Skeletal muscle tissue (tissue), 4 donors: Measurements from ENCODE around the gene RPS14. TPM values are rescaled to one million over a fixed set of nuclear protein-coding genes. Genes with fewer than 3 reads are reported as not detected.
"Not testable (repeated sequence)": the region's sequence is repeated elsewhere in the genome, so short reads cannot be mapped to it uniquely, and the experiment has no call there.

Experiments used
- H3K27ac ChIP-seq: one replicate; pipeline ENCODE4 v1.7.0; 2013; ENCODE audit warnings: mild to moderate bottlenecking, low read depth, low read length, inconsistent platforms
- H3K27me3 ChIP-seq, 3 donors: one replicate each; pipeline ENCODE4 v1.7.0; 2013; ENCODE audit warnings: low read length in 3 of 3; ENCODE audit not compliant: control insufficient read depth in 3 of 3, insufficient read depth in 3 of 3
- H3K36me3 ChIP-seq, 3 donors: one replicate each; pipeline ENCODE4 v1.7.0; 2013; ENCODE audit warnings: low read length in 3 of 3; ENCODE audit not compliant: control insufficient read depth in 3 of 3, insufficient read depth in 3 of 3
- H3K4me1 ChIP-seq, 3 donors: one replicate each; pipeline ENCODE4 v1.7.0; 2013; ENCODE audit warnings: low read length in 3 of 3, mild to moderate bottlenecking in 3 of 3; ENCODE audit not compliant: control insufficient read depth in 3 of 3, insufficient read depth in 3 of 3
- H3K4me3 ChIP-seq, 3 donors: one replicate each; pipeline ENCODE4 v1.7.0; 2013; ENCODE audit warnings: low read length in 3 of 3
- H3K9ac ChIP-seq, 3 donors: one replicate each; pipeline ENCODE4 v1.7.0; 2013; ENCODE audit warnings: low read length in 3 of 3, mild to moderate bottlenecking in 3 of 3, moderate library complexity in 2 of 3, low read depth in 1 of 3
- H3K9me3 ChIP-seq, 3 donors: one replicate each; pipeline ENCODE4 v1.7.0; 2013; ENCODE audit warnings: low read length in 3 of 3; ENCODE audit not compliant: control insufficient read depth in 3 of 3
- total RNA-seq: library from RNA; depleted of rRNA; stranded (reverse); fragments of >200 nt; gene quantifications from one replicate; pipeline ENCODE4 v1.2.3, GENCODE V29; 2014
- donor health status: Osteomylitis.

Gene RPS14
- total RNA-seq, 1 donor from 2014 or later = 6,829 TPM

GRCh38 chr5:150422075-150422474 lies 27.5 kb downstream of the RPS14 start:
- Histone ChIP-seq H3K27me3 (no peaks in the 10 kb centered on the region), H3K9me3 (no peaks in the 10 kb centered on the region), H3K4me1 (no peaks in the 10 kb centered on the region), H3K9ac (no peak overlapping the region), H3K27ac (no peak overlapping the region), H3K36me3 (no peaks in the 10 kb centered on the region), H3K4me3 (no peak overlapping the region)

- Histone ChIP-seq H3K4me3 (no peak overlapping the region), H3K9ac (no peak overlapping the region), H3K27me3 (no peaks in the 10 kb centered on the region), H3K4me1 (no peaks in the 10 kb centered on the region), H3K9me3 (no peaks in the 10 kb centered on the region), H3K27ac (no peak overlapping the region), H3K36me3 (no peaks in the 10 kb centered on the region)
Measured at GRCh38 chr5:150419630-150420270, 29.8 kb downstream of the RPS14 start.

- H3K27me3 ChIP-seq, H3K36me3 ChIP-seq, H3K4me3 ChIP-seq, H3K9me3 ChIP-seq: not testable (repeated sequence)
- Histone ChIP-seq H3K4me1 (peaks cover 6 to 15% (median 7%) of the 10 kb centered on the region in 3 donors), H3K27ac (peak overlapping the region; percentile 82), H3K9ac (peak overlapping the region in 1 of 3 donors; percentile 40)
Measured at GRCh38 chr5:150413902-150414790, 35.4 kb downstream of the RPS14 start.

- Histone ChIP-seq H3K9ac (peak overlapping the region in 2 of 3 donors; percentile 40 to 67), H3K36me3 (no peaks in the 10 kb centered on the region), H3K4me3 (peak overlapping the region in 1 of 3 donors; percentile 72), H3K4me1 (peaks cover 11 to 18% (median 11%) of the 10 kb centered on the region in 3 donors), H3K27ac (peak overlapping the region; percentile 82), H3K27me3 (no peaks in the 10 kb centered on the region), H3K9me3 (no peaks in the 10 kb centered on the region)
Measured at GRCh38 chr5:150413176-150413901, 36.2 kb downstream of the RPS14 start.

- Histone ChIP-seq H3K4me1 (peaks cover 12 to 19% (median 14%) of the 10 kb centered on the region in 3 donors), H3K36me3 (no peaks in the 10 kb centered on the region), H3K27ac (peak within 1 kb of the TSS; percentile 82), H3K27me3 (no peaks in the 10 kb centered on the region), H3K4me3 (peak within 1 kb of the TSS; percentile 64 to 77 (median 72)), H3K9me3 (no peaks in the 10 kb centered on the region), H3K9ac (peak within 1 kb of the TSS; percentile 67 to 81 (median 77))
Measured at GRCh38 chr5:150412319-150413175, 37.0 kb downstream of the RPS14 start, which contains the start of gene CD74. CD74 (minus strand) TSS chr5:150412910; CDS start chr5:150412749, 161 bp downstream.

GRCh38 chr5:150411245-150411979 lies 38.1 kb downstream of the RPS14 start:
- Histone ChIP-seq H3K27me3 (no peaks in the 10 kb centered on the region), H3K9ac (peak overlapping the region; percentile 22 to 81 (median 67)), H3K4me1 (peaks cover 15 to 19% (median 18%) of the 10 kb centered on the region in 3 donors), H3K9me3 (no peaks in the 10 kb centered on the region), H3K36me3 (peaks cover 0 to 1% (median under 1%) of the 10 kb centered on the region in 3 donors), H3K4me3 (peak overlapping the region; percentile 37 to 72 (median 64)), H3K27ac (peak overlapping the region; percentile 82)

- H3K4me1 ChIP-seq = peaks cover 15 to 19% (median 18%) of the 10 kb centered on the region in 3 donors
- peaks cover 0 to 5% (median 5%) of the 10 kb centered on the region in 3 donors for H3K36me3 ChIP-seq
- no peaks in the 10 kb centered on the region for H3K9me3 ChIP-seq
- peak overlapping the region; percentile 64 to 72 (median 66) for H3K4me3 ChIP-seq
- peak overlapping the region; percentile 5 to 81 (median 67) for H3K9ac ChIP-seq
- no peaks in the 10 kb centered on the region for H3K27me3 ChIP-seq
- H3K27ac ChIP-seq = peak overlapping the region; percentile 82
Measured at GRCh38 chr5:150410524-150411244, 38.9 kb downstream of the RPS14 start.

- Histone ChIP-seq H3K9ac (peak overlapping the region; percentile 4 to 67 (median 67)), H3K4me3 (peak overlapping the region; percentile 33 to 66 (median 62)), H3K4me1 (peaks cover 15 to 19% (median 18%) of the 10 kb centered on the region in 3 donors), H3K9me3 (no peaks in the 10 kb centered on the region), H3K36me3 (peaks cover 0 to 11% (median 8%) of the 10 kb centered on the region in 3 donors), H3K27me3 (no peaks in the 10 kb centered on the region), H3K27ac (peak overlapping the region; percentile 82)
Measured at GRCh38 chr5:150409638-150410523, 39.7 kb downstream of the RPS14 start.
